ENCODE measurements around the gene DOCK2.

Gene DOCK2

GRCh38 chr5:169694091-169694625 is 57.1 kb downstream of the DOCK2 start:
- DNase-seq: no peak

DNA sequence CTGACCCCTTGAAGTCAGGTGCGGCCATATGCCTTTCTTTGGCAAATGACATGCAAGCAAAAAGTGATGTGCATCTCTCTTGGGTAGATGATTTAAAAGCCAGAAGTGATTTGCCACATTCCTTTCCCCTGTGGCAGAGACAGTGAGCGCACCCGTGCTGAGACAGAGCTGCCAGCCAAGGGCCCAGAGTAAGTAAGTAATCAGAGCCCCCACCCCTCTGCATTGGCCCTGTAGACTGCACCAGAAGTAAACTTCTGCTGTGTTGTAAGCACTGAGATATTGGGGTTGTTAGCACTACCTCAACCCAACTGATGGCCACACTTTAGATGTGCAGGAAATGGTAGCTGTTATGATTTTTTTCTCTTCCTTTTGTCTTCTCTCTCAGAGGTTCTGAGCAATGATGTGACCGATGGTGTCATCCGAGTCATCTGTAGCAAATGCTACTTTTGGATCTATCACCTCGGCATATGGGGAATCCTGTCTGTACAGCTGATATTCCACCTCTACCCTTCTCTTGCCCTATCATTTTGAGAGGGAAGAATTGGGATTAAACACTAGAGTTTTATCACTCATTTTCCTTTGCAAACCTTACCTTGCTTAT is 58.0 kb downstream of the DOCK2 start:
- no peak for DNase-seq

DNA sequence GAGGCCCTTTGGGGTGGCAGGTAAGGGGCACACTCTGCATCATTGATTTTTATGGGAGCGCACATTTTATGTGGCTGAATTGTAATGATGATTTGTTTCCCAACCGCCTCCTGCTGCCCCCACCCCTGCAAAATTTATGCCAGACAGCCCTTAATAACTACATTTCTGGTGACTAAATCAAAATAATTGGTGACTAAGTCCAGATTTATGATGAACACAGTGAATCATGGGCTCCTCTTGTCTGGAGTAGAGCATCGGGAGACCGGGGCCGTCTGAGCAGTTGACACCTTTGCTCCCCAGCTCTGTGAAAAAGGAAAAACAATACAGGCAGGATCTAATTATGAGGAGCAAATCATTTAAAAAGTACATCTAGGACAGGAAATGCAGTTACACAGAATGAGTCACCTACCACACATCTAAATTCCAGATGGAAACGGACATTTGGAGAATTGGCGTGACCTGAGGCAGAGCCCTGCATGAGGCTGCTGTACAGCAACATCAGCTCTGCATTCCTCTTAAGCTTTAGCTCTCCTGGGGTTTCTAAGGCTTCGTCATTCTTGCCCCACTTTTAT is 58.9 kb downstream of the DOCK2 start:
- no peak for DNase-seq

DNA sequence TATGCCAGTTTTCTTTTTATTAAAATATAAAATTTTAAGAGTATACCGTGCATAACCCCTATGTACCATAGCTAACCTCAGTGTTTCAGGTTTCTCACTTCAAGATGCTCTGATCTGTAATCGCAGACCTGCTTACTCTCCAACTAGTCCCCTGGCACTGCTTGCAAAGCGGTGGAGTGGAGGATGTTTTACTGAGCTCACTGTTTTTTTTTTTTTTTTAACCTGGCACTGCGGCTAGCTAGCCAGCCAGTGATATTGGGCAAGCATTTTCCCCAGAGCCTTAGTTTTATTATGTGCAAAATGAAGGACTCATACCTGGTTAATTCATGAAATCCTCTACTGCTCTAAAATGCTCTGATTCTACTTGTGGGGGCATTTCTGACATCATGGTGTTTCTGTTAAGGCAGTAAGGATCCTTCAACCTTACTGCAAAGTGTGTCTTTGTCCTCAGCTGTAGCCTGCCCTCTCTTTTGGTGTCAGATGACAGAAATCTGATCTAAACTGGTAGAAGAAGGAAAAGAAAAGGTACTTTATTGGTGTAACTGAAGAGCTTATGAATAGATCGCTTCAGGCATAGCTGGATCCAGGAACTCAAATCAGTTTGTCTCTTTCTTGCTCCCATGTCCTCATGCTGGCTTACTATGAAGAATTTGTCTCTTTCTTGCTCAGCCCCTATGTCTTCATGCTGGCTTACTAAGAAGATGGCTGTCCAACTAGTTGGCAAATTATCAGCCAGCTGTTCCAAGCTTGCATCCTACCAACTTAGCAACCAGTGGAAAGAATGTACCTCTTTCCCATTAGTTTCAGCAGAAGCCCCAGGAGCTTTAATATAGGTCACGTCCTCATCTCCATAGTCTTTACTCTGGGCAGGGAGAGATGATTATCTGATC is 59.8 kb downstream of the DOCK2 start:
- no peak for DNase-seq

DNA sequence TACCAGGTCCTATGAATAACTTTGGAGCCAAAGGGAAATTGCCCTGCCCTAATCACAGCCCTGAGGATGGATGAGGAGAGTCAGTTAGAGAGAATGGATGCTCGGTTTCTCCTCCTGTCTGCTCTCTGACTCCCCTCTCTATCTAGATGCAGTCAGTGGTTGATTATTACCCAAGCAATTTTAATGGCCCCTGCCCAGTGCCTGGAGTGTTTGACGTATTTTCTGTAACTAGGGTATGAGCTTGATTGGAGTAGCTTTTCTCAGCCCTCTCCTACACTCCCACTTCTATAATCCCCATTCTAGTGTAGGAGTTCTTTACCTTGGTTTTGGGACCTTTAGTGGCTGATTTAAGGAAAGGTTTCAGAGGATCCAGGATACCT is 60.4 kb downstream of the DOCK2 start:
- no peak for DNase-seq

GRCh38 chr5:169697976-169698375 is 60.9 kb downstream of the DOCK2 start:
- no peak for DNase-seq

GRCh38 chr5:169700611-169701010 is 63.5 kb downstream of the DOCK2 start:
- no peak for DNase-seq

GRCh38 chr5:169701910-169702451 is 64.9 kb downstream of the DOCK2 start:
- DNase-seq: no peak

DNA sequence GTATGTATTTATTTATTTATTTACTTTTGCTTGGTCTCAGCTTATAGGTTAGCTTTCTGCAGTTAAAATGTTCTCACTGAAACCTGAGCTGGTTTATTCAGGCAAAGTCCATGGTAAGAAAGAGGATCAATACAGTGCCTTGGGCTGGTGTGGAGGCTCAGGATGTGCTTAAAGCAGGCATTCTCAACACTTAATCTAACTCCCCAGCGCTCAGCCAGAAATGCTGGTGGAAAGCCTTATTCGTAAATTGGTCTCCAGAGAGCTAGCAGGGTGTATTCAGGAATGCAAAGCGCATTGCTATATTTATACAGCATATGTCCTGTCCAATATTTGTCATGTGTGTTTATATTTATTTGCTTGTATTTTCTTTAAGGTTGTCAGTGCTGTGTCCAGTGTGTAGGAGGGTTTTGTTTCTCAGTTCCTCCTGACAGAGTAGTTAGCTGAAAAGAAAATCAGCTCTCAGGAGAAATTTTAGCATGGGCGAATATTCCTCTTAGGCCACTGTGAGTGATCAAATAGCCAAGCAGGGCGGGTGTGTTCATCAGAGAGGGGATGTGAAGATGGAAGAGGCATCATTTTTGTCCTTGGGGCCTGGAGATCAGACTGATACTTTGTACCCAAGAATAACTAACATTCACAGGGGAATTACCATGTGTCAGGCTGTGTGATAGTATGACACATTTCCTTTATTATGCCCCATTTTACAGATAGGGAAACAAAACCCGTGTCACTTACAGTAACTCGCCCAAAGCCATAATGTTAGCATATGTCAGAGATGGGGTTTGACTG is 65.8 kb downstream of the DOCK2 start:
- no peak for DNase-seq

DNA sequence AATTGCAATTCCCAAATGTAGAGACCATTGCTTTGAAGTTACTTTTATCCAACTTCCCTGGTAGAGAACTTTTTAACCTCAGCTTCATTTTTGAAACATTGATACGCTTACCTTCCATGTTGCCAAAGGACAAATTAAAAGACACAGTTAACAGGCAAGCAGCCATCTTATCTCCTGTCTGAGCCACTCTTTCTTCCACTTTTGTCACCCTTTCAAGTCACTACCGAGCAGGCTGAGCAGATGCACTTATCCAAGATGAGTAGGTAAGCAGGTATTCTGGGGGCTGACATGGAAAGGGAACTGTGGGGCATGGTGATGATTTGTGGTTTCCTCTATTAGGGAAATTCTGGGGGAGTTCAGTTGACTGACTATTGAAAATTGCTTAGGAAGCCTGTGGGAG is 66.7 kb downstream of the DOCK2 start:
- DNase-seq: no peak

GRCh38 chr5:169705322-169705721 is 68.2 kb downstream of the DOCK2 start:
- DNase-seq: no peak

DNA sequence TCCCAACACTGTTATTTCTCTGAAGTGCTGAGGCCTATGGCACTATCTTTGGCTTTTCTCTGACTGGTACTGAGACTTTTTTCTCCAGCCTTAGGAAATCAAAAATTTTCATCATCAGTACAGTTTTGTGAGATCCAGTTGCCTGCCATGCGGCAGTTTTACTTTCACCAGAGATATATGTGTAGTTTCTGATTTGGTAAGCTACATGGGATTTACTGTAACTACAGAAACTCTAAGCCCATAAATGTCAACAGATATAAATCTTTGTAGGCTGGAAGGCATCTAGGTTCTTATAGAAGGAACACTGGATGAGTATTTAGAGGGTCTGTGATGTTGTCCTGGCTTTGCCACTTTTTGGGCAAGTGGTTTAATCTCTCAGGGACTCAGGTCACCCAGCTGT is 69.0 kb downstream of the DOCK2 start:
- no peak for DNase-seq

GRCh38 chr5:169706758-169707450 is 69.8 kb downstream of the DOCK2 start:
- no peak for DNase-seq

DNA sequence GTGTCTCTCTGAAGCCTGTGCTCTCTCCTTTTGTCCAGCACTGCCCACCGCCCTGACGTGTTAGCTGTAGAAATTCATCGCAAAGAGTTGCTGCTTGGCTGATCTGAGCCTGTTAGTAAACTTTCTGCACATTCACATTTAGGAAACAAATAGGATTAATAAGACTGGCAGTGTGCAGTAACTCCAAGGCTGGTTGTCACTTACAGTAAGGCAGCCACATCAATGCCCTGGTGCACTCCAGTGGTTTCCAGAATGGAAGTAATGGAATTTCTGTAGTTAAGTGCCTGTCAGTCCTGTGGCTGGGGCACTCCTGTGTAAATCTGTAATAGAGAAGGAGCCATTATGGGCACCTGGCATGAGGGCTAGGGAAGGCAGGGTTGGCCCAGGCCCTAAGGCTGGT is 70.6 kb downstream of the DOCK2 start:
- no peak for DNase-seq

DNA sequence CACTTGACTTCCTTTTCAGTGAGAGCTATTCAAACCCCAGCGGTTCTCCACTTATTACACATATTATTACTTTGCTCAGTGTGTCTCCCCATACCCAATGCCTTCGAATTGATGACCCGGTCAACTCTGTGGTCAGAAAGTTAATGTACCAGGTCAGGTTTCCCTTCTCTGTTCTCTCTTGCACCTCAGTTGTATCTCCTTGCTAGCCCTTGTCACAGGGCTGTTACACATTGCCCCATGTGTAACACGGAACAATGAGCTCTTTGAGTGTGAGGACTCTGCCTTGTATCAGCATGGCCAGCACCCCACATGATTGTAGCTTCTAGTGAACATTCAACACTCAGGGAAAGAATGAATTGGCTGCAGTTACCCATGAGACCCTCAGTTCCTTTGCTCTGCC is 73.6 kb downstream of the DOCK2 start:
- DNase-seq: no peak

DNA sequence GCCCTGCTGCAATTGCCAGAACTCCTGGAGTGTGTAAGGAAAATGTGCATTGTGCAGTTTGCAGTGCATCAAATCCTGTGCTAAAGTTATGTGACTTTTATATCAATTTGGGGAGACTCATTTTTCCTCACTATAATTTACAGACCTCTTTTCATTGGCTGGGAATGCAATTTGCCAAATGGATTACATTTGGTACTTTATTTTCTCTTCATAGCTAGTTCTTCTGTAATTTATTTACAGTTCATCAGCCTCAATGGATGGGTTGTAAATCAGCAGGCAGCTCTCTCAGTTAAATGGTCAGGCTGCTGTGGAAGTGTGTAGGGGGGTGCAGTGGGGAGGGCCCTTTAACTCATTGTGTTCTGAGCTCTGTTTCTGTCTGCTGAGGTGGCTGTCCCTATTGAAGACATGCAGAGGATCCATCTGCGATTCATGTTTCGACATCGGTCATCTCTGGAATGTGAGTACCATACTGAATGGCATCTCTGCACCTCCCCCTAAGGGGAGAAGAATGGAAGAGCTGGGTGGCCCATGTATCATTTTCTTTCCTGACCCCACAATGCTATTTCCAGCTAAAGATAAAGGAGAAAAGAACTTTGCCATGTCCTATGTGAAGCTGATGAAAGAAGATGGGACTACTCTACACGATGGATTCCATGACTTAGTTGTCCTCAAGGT is 74.6 kb downstream of the DOCK2 start:
- no peak for DNase-seq

GRCh38 chr5:169712428-169712827 is 75.4 kb downstream of the DOCK2 start:
- DNase-seq: no peak

DNA sequence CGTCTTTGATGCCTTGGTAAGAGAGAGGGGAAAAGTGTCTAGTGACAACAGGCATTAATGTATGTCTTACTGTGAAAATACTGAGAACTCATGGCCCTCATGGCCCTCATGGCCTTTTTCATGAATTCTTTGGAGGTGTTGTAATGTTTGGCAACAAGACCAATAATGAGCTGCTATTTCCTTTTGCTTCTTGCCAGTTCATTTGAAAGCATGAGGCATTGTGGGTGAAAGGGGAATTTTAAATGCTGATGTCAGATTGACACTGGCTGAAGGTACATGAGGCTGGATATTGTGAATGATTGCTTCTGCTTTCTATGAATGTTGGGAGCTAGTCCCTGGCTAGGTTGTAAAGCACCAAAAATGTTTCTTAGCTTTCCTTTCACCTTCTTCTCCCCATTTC is 79.2 kb downstream of the DOCK2 start:
- DNase-seq: no peak

DNA sequence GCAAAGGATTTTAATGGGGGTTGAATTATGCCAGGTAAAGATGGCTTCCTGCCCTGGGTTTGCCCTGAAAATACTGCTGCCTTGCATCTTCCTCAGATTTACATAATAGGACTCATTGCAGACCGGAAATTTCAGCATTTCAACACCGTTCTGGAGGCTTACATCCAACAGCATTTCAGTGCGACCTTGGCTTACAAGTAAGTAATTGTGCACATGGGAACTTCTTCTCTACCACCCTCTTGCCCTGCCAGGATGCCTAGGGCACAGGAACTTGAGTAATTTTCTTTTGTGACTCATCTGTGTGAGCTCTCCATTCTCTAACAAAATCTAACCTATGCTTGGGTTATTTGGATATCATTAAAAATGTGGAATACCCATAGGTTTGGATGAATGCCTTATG is 80.2 kb downstream of the DOCK2 start:
- DNase-seq: no peak

GRCh38 chr5:169719360-169720314 is 82.6 kb downstream of the DOCK2 start:
- DNase-seq: no peak
